GM18499 (cell line): Measurements from ENCODE around the gene MOB2.

Experiments used
- ATAC-seq: cut with Tn5 transposase; IDR thresholded peaks from one replicate; pipeline ENCODE4 v1.9.1; 2021; ENCODE audit warnings: moderate number of reproducible peaks; ENCODE audit not compliant: insufficient read depth, unreplicated experiment

MOB2 gene

DNA sequence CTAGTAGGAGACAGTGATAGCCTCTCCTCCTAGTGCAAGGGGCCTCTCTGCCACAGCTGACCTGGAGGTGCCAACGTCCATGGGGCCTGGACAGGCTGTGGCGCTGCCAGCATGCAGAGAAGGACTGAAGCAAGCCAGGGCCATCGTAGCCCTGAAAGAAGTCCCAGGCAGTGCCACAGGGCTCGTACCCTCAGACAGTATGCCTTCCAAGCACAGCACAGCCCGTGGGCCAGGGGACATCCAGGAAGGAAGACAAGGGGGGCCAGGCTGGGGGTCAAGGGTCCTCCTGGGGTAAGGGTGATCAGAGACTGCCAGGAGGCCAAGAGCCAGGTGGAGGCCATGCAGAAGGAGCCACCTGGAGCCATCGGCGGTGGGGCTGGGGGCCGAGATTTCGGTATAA, 20.4 kb upstream of the MOB2 start:
- no peak for ATAC-seq

DNA sequence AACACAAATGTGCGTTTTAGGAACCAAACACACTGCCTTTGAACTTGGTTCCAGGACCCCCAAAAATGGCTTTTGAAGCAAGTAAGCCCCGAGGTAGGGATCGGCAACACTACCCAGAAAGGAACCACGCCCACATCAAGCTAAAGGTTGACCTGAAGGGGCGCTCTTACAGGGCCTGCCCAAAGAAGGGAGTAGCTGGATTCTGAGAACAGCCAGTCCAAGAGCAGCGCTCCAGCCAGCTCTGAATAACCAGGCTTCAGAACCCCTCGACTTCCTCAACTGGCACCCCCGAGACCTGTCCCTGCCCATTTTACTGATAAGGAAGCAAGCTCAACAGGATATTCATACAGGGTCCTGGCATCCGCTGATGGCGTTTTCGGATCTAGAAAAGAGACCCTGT, 18.9 kb upstream of the MOB2 start:
- ATAC-seq, result no peak

DNA sequence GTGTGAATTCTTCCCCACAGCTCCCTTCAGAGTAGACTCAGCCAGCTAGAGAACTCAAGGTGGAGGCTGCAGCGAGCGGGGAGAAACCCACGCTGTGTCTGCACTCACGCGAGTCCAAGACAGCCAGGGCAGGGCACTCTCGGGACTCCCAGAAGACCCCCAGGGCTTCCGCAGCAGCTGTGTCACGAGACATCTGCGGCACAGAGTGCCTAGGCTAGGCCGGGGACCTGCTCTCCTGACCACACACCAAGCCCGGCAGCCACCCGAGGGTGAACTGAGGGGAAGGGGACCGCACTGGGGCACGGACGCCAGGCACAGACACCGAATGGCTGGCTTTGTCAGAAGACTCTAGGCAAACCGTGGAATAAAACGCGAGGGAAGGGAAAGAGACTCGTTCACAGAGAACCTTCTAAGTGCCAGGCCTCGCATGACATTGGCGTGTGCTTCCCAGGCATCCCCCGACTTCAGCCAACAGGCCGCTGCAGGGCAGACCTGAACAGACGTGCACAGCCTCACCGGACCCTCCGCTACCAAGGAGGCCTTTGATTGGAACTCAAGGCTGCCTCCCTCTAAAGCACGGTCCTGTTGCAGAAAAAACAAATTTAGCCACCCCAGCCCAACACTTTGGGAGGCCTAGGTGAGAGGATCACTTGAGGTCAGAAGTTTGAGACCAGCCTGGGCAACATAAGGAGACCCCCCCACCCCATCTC, 18.2 kb upstream of the MOB2 start:
- ATAC-seq, result no peak

DNA sequence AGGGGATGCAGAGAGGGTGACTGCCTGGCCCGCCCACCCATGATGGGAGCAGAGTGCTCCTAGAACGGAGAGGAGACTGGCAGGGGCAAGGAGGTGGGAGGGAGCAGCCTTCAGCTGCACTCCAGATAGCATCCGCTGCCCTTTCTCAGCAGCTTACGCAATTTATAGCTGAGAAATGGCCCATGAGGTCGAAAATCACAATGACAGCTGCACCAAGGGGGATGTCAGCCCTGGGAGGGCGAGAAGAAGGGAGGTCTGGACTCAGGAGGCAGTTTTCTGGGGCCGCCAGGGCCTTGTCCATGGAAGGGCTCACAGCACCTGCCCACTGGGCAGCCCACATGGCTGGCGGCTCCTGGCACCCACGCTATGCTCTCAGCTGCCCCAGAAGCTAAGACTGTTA, 17.6 kb upstream of the MOB2 start:
- no peak for ATAC-seq

DNA sequence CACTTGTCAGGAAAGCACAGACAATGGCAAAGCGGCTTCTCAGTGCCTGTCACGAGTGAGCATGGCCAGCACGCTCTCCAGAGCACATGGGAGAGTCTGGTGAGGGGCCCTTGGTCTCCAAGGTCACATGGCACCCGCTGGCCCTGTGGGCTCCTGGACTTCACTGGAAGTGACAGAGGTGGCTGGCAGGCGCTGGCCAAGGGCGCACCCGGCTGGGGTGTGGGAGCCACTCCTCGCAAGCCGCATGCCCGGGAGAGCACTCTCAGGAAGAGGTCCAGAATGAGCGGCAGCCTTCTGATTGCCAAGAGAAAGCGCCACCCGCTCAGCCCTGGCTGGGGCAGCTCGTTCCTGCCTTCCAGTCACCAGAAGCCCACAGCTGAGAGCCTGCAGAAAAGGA, 17.1 kb upstream of the MOB2 start:
- no peak for ATAC-seq

DNA sequence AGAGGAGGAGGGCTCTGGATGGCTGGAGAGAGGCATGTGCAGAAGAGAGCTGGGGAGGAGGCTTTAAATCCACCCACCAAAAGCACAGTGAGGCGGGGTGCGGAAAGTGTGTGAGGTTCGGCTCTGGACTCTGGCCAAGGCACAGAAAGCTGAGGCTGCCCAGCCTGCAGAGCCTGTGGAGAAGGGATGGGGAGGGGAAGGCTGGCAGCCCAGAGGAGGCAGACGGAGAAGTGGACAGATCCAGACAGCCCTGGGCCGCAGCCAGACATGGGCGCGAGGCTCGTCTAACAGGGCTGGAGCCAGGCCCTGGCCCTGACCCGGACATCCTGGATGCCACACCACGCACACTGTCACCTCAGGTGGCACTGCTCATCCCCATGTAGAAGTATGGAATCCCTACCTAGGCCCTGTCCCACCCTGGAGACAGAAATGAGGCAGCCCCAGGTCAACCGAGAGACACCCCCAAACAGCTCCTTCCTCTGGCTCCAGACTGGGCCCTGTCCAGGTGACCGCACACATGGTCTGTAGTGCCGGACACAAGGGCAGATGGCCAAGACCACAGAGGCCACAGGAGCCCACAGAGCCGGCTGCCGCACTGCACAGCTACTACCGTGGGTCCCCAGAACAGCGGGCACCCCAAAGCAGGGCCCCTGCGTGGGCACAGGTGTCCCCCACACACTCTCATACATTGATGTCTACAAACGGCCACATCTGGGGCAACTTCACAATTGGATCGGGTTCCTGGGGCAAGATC, 16.6 kb upstream of the MOB2 start:
- ATAC-seq, result no peak

DNA sequence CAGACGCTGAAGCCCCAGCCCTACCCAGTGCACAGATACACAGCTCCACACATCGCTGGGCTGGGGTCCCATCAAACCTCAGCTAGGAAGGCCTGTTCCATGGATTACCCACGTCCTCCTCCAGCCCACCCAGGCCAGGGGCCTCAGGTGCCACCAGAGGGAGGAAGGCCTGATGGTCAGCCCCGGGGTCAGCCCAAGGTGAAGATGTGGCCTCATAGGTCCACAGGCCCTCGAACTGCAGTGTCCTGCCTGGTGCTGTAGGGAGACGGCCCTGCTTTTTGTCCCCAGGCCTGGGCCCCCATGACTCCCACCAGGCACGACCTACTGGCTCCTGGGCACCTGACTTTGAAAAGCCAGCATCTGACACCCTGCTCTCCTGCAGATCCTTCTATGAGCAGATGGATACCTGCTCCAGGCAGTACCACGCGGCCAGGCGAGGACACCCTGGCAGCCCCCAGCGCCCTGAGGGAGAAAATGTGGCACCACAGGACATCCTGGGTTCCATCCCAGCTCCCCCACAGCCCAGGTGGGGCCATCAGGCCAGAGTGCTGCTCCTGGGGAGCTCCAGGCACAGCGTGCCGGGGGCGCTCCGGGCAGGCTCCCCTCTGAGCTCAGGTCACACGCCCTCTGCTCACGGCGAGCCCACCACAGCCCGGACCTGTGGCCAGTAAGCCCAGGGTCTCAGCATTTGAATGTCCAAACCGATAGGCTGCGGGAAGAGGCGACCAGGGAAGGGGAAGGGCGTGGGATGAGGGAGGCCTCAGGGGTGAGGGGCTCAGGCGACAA, 15.8 kb upstream of the MOB2 start:
- ATAC-seq, result no peak

DNA sequence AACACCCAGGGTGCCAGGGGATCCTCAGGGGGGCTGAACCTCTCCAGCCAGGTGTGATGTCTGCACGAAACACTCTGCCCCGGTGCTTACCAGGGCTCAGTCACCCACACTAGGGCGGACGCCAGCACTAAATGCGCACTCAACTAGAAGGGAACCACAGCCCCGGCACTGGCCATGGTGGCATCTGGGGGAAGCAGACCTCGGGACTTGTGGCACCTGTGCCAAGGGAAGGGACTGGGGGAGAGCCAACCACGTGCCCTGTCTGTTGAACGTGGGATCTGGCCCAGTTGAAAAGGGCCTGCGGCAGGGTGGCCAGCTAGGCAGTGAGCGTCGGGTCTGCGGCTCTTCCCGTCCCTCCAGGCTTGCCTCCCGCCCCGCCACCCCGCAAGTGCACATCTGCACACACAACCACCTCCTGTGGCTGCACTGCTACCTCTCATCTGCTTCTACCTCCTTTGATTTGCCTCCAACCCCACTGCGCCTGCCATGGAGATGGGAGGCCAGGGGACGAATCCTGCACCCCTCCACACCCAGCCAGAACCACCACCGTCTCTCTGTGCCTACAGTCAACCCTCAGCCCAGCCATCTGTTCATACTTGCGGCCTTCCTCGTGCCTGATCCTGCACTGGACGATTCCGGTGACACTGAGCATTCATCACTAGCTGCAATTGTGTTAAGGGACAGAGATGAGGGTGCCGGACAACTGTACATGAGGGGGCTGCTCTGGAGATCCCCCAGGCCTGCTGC, 15.0 kb upstream of the MOB2 start:
- ATAC-seq, result no peak

DNA sequence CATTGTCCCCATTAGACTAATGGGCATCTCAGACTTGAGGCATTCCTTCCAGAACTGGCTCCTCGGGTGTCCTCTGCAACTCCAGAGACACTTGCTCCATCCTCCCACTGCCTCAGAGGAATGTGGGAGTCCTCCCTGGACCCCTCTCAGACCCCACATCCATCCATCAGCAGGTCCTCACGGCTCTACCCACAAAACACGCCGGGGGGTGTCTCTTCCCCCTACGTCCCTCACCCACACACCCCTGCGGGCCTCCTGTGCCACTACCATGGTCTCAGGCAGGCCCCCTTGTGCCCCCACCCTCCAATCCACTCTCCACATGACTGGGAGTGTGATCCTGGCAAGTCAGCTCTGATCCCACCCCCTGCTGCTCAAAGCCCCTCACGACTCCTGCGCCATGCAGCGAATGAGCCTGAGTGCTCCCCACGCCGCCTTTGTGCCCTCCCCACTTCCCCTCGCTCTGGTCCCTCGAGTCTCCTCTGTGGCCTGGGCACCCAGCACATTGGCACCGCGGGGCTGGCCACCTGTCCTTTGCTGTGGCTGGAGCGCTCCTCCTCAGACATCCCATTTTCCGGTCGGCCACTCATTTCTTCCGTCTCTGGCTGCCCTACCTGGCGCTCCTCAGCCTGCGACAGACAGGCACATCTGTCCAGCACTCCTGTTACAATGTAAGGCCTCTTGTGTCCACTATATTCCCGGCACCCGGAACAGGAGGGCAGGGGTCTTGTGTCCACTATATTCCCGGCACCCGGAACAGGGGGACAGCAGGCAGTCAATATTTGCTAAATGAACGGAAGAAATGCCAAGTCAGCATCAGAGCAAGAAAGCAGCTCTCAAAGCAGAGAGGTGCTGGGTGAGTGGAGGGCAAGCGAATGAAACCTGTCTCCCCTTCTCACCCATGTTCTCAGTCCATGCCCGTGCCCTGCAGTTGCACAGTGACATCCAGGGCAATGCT, 14.2 kb upstream of the MOB2 start:
- no peak for ATAC-seq

DNA sequence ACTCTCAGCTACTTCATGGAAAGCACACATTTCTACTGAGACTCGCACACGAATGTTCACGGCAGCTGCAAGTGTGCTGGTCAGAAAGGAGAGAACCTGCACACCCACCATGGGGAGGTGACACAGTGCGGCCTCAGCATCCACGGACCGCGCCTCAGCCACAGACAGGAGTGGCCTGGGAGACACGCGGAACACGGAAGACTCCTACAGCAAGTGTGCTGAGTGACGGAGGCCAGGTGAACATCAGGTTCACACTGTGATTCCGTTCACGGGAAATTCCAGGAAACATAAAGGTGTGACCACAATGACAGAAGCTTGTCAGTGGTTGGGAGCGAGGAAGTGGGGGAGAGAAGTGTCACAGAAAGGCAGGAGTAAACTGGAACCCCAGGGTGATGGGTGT, 13.3 kb upstream of the MOB2 start:
- no peak for ATAC-seq

DNA sequence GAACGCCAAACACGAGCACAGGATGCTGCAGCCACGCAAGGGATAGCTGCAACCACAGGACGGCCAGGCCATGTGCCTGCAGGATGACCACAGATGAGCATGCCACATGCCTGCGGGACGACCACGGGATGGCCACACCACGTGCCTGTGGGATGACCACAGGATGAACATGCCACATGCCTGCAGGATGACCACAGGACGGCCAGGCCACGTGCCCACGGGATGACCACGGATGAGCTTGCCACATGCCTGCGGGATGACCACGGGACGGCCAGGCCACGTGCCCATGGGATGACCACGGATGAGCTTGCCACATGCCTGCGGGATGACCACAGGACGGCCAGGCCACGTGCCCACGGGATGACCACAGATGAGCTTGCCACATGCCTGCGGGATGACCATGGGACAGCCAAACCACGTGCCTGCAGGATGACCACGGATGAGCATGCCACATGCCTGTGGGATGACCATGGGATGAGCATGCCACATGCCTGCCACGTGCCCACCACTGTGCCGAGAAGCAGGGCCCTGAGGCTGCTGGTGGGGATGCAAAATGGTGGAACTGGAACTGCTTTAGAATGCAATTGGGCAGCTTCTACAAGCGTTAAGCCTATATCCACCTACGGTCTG, 12.8 kb upstream of the MOB2 start:
- no peak for ATAC-seq

DNA sequence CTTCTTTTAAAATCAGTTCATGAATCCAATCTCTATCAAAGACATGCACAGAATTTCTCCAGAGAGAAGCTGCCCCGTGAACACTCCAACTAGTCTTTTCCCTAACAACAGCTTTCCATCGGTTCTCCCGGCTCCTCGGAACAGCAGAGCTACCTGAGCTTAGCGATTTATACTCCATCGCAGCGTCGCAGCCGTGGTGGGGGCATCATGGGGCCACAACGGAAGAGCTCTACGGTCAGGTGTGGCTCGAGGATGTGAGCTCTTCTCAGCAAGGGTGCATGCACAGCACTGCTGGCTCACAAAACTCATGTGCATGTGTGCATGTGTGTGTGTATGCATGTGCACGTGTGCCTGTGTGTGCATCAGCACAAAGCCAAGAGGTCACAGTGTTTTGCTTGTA, 11.7 kb upstream of the MOB2 start:
- ATAC-seq, result no peak

DNA sequence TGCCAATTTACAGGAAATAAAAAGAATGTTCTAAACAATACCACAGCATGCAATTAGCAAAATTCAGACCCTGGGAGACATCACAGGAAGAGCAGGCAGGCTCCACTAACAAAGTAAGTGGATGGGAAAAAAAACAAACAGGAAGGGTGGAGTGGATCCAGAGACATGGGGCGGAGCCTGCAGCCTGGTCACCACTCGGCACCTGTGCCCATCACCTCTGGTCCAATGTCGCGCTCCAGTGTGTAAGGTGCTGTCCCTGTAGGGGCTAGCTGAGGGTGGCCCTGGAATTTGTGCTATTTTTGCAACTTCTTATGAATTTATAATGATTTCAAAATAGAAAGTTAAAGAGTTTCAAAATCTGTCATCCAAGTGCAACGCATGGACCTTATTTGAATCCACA, 11.0 kb upstream of the MOB2 start:
- no peak for ATAC-seq

DNA sequence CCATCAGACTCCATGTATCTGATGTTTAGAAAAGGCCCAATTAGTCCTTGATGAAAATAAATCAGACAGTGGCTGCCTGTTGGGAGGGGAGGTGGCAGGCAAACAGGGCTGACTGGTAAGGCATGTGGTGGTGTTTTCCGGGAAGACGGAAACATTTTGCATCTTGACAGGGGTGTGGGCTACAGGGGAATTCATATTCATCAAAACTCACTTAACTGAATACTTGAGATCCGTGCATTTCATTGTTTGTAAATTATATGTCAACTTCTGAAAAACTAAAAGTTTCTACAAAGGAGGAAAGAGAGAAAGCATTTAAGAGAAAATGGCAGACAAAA, 10.1 kb upstream of the MOB2 start:
- ATAC-seq, result no peak

DNA sequence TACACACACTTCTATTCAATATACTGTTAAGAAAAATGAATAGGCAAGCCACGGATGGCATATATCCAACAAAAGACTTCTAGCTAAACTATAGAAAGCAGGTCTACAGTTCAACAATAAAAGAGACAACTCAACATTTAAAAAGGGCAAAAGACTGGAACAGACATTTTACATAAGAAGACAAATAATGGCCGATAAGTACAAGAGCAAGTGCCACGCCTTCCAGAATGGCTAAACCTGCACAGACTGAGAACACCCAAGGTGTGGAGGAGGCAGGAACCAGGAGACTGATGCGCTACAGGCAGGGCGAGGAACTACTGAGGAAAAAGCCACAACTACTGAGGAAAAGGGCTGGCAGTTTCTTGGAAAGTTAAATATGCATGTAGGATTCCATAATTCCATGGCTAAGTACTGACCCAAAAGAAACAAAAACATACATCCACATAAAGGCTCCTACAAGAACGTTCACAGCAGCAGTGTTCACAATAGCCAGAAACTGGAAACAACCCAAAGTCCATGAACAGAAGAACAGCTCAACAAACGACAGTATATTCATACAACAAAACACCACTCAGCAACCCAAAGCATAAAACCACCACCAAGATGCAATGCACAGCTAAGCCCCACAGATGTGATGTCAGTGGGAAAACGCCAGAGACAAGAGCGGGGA, 9.6 kb upstream of the MOB2 start:
- ATAC-seq, result no peak

DNA sequence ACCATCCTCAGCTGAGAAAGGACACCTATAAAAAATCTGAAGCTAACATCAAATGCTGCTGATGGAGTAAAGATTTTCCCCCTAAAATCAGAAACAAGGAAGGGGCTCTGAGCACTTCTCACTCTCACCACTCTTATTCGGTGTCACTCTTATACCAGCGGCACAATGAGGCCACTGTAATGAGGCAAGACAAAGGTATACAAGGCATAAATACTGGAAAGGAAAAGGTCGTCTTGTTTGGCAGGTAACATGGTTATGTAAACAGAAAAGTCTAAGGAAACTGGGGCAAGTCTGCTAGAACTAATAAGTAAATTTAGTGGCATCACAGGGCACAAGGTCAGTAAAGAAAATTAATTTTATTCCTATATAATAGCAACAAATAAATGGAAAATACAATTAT, 8.1 kb upstream of the MOB2 start:
- ATAC-seq, result no peak

DNA sequence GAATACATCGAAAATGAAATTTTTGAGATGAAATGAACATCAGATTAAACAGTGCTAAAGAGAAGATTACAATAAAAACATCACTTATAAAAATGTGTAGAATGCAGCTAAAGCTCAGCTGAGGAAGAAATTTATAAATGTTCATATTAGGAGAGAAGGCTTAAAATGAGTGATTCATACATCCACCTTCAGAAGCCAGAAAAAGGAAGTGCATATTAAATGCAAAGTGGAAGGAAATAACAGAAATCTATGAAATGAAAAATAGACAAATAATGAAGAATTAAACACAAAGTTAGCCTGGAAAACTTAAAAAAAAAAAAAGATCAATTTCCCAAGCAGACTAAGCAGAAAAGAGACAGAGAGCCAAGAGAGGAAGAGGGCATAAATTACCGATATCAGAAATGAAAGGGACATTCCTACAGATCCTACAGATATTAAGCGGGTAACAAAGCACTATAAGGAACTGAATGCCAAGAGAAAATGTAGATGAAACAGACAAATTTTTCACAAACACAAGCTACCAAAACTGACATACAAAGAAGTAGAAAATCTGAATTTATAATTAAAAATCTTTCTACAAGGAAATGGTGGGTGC, 7.2 kb upstream of the MOB2 start:
- ATAC-seq, result no peak

DNA sequence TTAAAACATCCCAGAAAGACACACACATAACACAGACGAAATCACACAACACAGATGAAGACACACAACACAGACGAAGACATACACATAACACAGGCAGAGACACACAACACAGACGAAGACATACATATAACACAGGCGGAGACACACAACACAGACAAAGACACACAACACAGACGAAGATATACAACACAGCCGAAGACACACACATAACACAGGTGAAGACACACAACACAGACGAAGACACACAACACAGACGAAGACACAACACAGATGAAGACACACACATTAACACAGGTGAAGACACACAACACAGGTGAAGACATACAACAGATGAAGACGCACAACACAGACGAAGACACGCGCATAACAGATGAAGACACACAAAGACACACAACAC, 4.8 kb upstream of the MOB2 start:
- no peak for ATAC-seq
